Hepatocyte (in vitro differentiated cells): ENCODE data around the gene HES5. TPM values are rescaled to one million over a fixed set of nuclear protein-coding genes. Genes with fewer than 3 reads are reported as not detected.

Experiments
- DNase-seq: peaks from one replicate; pipeline ENCODE4 v3.0.0-alpha.2; 2016; ENCODE audit warnings: low spot score
- H2AFZ ChIP-seq: fragments of 200-600 bp; sonication (generic); 2 replicates; pipeline ENCODE4 v1.6.0; 2016; ENCODE audit warnings: antibody characterized with exemption, mild to moderate bottlenecking
- H3K27ac ChIP-seq: fragments of 200-600 bp; sonication (generic); 2 replicates; pipeline ENCODE4 v1.5.1; 2016; ENCODE audit warnings: mild to moderate bottlenecking
- H3K27me3 ChIP-seq: fragments of 200-600 bp; sonication (generic); 2 replicates; pipeline ENCODE4 v1.6.1; 2016
- H3K36me3 ChIP-seq: fragments of 200-600 bp; sonication (generic); replicated peaks from 2 replicates; pipeline ENCODE4 v1.5.1; 2016; ENCODE audit warnings: low read depth; ENCODE audit not compliant: insufficient read depth
- H3K4me1 ChIP-seq: fragments of 200-600 bp; sonication (generic); 2 replicates; pipeline ENCODE4 v1.5.1; 2016; ENCODE audit warnings: mild to moderate bottlenecking, moderate library complexity; ENCODE audit not compliant: insufficient read depth
- H3K4me2 ChIP-seq: fragments of 200-600 bp; sonication (generic); 2 replicates; pipeline ENCODE4 v1.6.0; 2016
- H3K4me3 ChIP-seq: fragments of 200-600 bp; sonication (generic); 2 replicates; pipeline ENCODE4 v1.5.1; 2016; ENCODE audit warnings: mild to moderate bottlenecking
- H3K79me2 ChIP-seq: fragments of 200-600 bp; sonication (generic); 2 replicates; pipeline ENCODE4 v1.6.0; 2017; ENCODE audit warnings: mild to moderate bottlenecking
- H3K9me2 ChIP-seq: fragments of 200-600 bp; sonication (generic); replicated peaks from 2 replicates; pipeline ENCODE4 v1.6.0; 2017; ENCODE audit warnings: mild to moderate bottlenecking; ENCODE audit not compliant: insufficient read depth
- H3K9me3 ChIP-seq: fragments of 200-600 bp; sonication (generic); 2 replicates; pipeline ENCODE4 v1.5.1; 2016; ENCODE audit warnings: low read depth, mild to moderate bottlenecking
- H4K20me1 ChIP-seq: fragments of 200-600 bp; sonication (generic); 2 replicates; pipeline ENCODE4 v1.6.0; 2016; ENCODE audit warnings: mild to moderate bottlenecking; ENCODE audit not compliant: insufficient read depth, poor library complexity, severe bottlenecking
- CTCF ChIP-seq: fragments of 200-600 bp; sonication (generic); IDR thresholded peaks from 2 replicates; pipeline ENCODE4 v1.5.1; 2016; ENCODE audit warnings: antibody characterized with exemption, mild to moderate bottlenecking; ENCODE audit not compliant: poor library complexity
- EZH2 ChIP-seq: fragments of 200-600 bp; sonication (generic); IDR thresholded peaks from 2 replicates; pipeline ENCODE4 v1.6.1; 2016; ENCODE audit warnings: antibody characterized with exemption, mild to moderate bottlenecking, borderline replicate concordance
- EZH2phosphoT487 ChIP-seq: fragments of 200-600 bp; sonication (generic); IDR thresholded peaks from one replicate; pipeline ENCODE4 v1.6.1; 2018; ENCODE audit warnings: antibody characterized with exemption, mild to moderate bottlenecking, low read depth, moderate library complexity; ENCODE audit not compliant: unreplicated experiment, severe bottlenecking
- WGBS: methylation state at CpG from one replicate; pipeline ENCODE4 v1.1.6; 2016; ENCODE audit warnings: low lambda C conversion rate; ENCODE audit errors: missing lambda C conversion rate; 5-methylcytosine and 5-hydroxymethylcytosine counted together
- polyA plus RNA-seq: library from polyadenylated mRNA; unstranded; fragments of >200 nt; fragmentation: Nextera tagmentation; extraction: Ambion mirVana; gene quantifications from 2 replicates; pipeline ENCODE4 v1.2.1, GENCODE V29; 2016
- total RNA-seq: library from RNA; depleted of rRNA; stranded (reverse); fragments of >200 nt; gene quantifications from 2 replicates; pipeline ENCODE4 v1.2.3, GENCODE V29; 2014

Gene HES5
- total and polyA plus RNA-seq, 2 experiments from 2014 or later, result 1.0 TPM; not detected in 1

GRCh38 chr1:2504949-2505272 lies 25.2 kb downstream of the HES5 start:
- DNase-seq, result no peak
- 67% methylated on average over 16 of the region's 22 CpGs for WGBS
- Histone ChIP-seq H3K27ac (no peak overlapping the region), H3K4me2 (no peak overlapping the region), H3K4me1 (peaks cover 7% of the 10 kb centered on the region), H3K4me3 (no peak overlapping the region), H2AFZ (no peak overlapping the region), H4K20me1 (no peaks in the 10 kb centered on the region), H3K36me3 (no peaks in the 10 kb centered on the region), H3K79me2 (no peaks in the 10 kb centered on the region), H3K27me3 (no peaks in the 10 kb centered on the region), H3K9me2 (no peaks in the 10 kb centered on the region), H3K9me3 (no peaks in the 10 kb centered on the region)
- TF ChIP-seq CTCF (no peak), EZH2phosphoT487 (no peak), EZH2 (no peak)

GRCh38 chr1:2504225-2504948 lies 25.7 kb downstream of the HES5 start:
- Histone ChIP-seq H3K36me3 (no peaks in the 10 kb centered on the region), H3K79me2 (no peaks in the 10 kb centered on the region), H3K9me3 (no peaks in the 10 kb centered on the region), H3K27ac (no peak overlapping the region), H3K9me2 (no peaks in the 10 kb centered on the region), H2AFZ (no peak overlapping the region), H3K4me1 (peaks cover 7% of the 10 kb centered on the region), H4K20me1 (no peaks in the 10 kb centered on the region), H3K4me3 (no peak overlapping the region), H3K27me3 (no peaks in the 10 kb centered on the region), H3K4me2 (no peak overlapping the region)
- DNase-seq, result peak; percentile 27
- 81% methylated on average over 36 of the region's 36 CpGs for WGBS
- TF ChIP-seq CTCF (no peak), EZH2 (no peak), EZH2phosphoT487 (no peak)

- TF ChIP-seq EZH2phosphoT487 (no peak), EZH2 (no peak), CTCF (no peak)
- DNase-seq, result no peak
- Histone ChIP-seq H4K20me1 (no peaks in the 10 kb centered on the region), H3K36me3 (no peaks in the 10 kb centered on the region), H3K79me2 (no peaks in the 10 kb centered on the region), H3K27ac (no peak overlapping the region), H3K9me2 (no peaks in the 10 kb centered on the region), H2AFZ (no peak overlapping the region), H3K9me3 (no peaks in the 10 kb centered on the region), H3K4me2 (no peak overlapping the region), H3K4me1 (peaks cover 7% of the 10 kb centered on the region), H3K27me3 (no peaks in the 10 kb centered on the region), H3K4me3 (no peak overlapping the region)
- WGBS, result 82% methylated on average over 28 of the region's 42 CpGs
Observed at GRCh38 chr1:2503554-2504224, 26.4 kb downstream of the HES5 start.
